Keratinocyte (primary cell): ENCODE measurements around the gene STK38. TPM values are rescaled to one million over a fixed set of nuclear protein-coding genes. Genes with fewer than 3 reads are reported as not detected.

Experiments used
- DNase-seq: peaks from one replicate; pipeline ENCODE4 v3.0.0-alpha.2; 2011; ENCODE audit warnings: low read depth, missing footprints, low spot score
- FAIRE-seq: peaks from 2 replicates; lab custom pipeline; 2011; peaks lifted over from hg19 to GRCh38; lab: Jason Lieb, UNC
- H2AFZ ChIP-seq: 2 replicates; pipeline ENCODE4 v1.6.0; 2012; ENCODE audit warnings: low read length, control low read depth, inconsistent platforms; ENCODE audit not compliant: control insufficient read depth
- H3K27ac ChIP-seq: 2 replicates; pipeline ENCODE4 v1.5.1; 2011; ENCODE audit warnings: low read length; ENCODE audit not compliant: control insufficient read depth, insufficient read depth
- H3K27me3 ChIP-seq: 3 replicates; pipeline ENCODE4 v1.6.0; 2011; ENCODE audit warnings: low read length; ENCODE audit not compliant: control insufficient read depth, insufficient read depth; ENCODE audit errors: extremely low read depth
- H3K36me3 ChIP-seq, 2 experiments: 2 replicates in 1 of 2; 3 replicates in 1 of 2; pipeline ENCODE4 v1.5.1; 2011; ENCODE audit warnings: low read length in 2 of 2, mild to moderate bottlenecking in 1 of 2; ENCODE audit not compliant: control insufficient read depth in 2 of 2, insufficient read depth in 2 of 2; ENCODE audit errors: extremely low read depth in 1 of 2
- H3K4me1 ChIP-seq: 3 replicates; pipeline ENCODE4 v1.5.1; 2011; ENCODE audit warnings: low read length; ENCODE audit not compliant: control insufficient read depth, insufficient read depth; ENCODE audit errors: extremely low read depth
- H3K4me2 ChIP-seq: 3 replicates; pipeline ENCODE4 v1.6.0; 2011; ENCODE audit warnings: low read depth, low read length; ENCODE audit not compliant: control insufficient read depth, insufficient read depth; ENCODE audit errors: extremely low read depth
- H3K4me3 ChIP-seq, 3 experiments: fragments of 200-600 bp in 1 of 3; sonication (generic) in 1 of 3; 2 replicates in 2 of 3; 3 replicates in 1 of 3; pipeline ENCODE4 v1.5.1; 2011 to 2016; ENCODE audit warnings: low read length in 3 of 3, mild to moderate bottlenecking in 3 of 3, control low read depth in 2 of 3, inconsistent platforms in 1 of 3, low read depth in 1 of 3, mixed read lengths in 1 of 3, mixed run types in 1 of 3, moderate library complexity in 1 of 3; ENCODE audit not compliant: control insufficient read depth in 2 of 3, insufficient read depth in 2 of 3; ENCODE audit errors: extremely low read depth in 1 of 3
- H3K79me2 ChIP-seq: 2 replicates; pipeline ENCODE4 v1.6.0; 2012; ENCODE audit warnings: low read length; ENCODE audit not compliant: control insufficient read depth, insufficient read depth
- H3K9ac ChIP-seq: 3 replicates; pipeline ENCODE4 v1.6.0; 2011; ENCODE audit warnings: low read length; ENCODE audit not compliant: control insufficient read depth, insufficient read depth; ENCODE audit errors: extremely low read depth
- H3K9me1 ChIP-seq: 3 replicates; pipeline ENCODE4 v1.6.0; 2011; ENCODE audit warnings: low read length; ENCODE audit not compliant: control insufficient read depth, insufficient read depth; ENCODE audit errors: extremely low read depth
- H3K9me3 ChIP-seq: 2 replicates; pipeline ENCODE4 v1.5.1; 2012; ENCODE audit warnings: low read depth, low read length; ENCODE audit not compliant: control insufficient read depth
- H4K20me1 ChIP-seq: 3 replicates; pipeline ENCODE4 v1.6.0; 2011; ENCODE audit warnings: low read length; ENCODE audit not compliant: control insufficient read depth, insufficient read depth; ENCODE audit errors: extremely low read depth
- EZH2 ChIP-seq: IDR thresholded peaks from one replicate; pipeline ENCODE4 v1.6.1; 2012; ENCODE audit warnings: inconsistent platforms, mild to moderate bottlenecking, low read length, moderate library complexity
- dilution Hi-C: fragments of 300-500 bp; cut with MboI; formaldehyde crosslinking; loops from one replicate; pipeline ENCODE4 v1.7.0; 2020; ENCODE audit warnings: low sequenced_read_pairs; ENCODE audit not compliant: extremely low pct_ligation_motif_present
- polyA plus RNA-seq, 5 experiments: library from polyadenylated mRNA; depleted of rRNA in 3 of 5; stranded (reverse) in 3 of 5; stranded (forward) in 1 of 5; unstranded in 1 of 5; fragments of >200 nt; gene quantifications; 1 replicate in 1 of 5; 2 replicates in 3 of 5; 3 replicates in 1 of 5; pipeline versions ENCODE4 v1.2.1 to v1.2.3, GENCODE V29; 2011 to 2012; ENCODE audit warnings: missing spikeins in 2 of 5, low read depth in 1 of 5, low replicate concordance in 1 of 5
- TF ChIP-seq, protein P1 (sequence below), 3 experiments: IDR thresholded peaks in 1 of 3; conservative IDR thresholded peaks in 1 of 3; optimal IDR thresholded peaks in 1 of 3; 2 replicates in 2 of 3; 3 replicates in 1 of 3; pipeline versions ENCODE3 to v1.5.1; 2011; ENCODE audit warnings: low read length in 3 of 3, mild to moderate bottlenecking in 3 of 3, moderate library complexity in 2 of 3, control low read depth in 1 of 3, inconsistent platforms in 1 of 3; ENCODE audit not compliant: insufficient read depth in 2 of 3; ENCODE audit errors: extremely low read depth in 1 of 3

Gene STK38
- polyA plus RNA-seq, 1 donor (not counting 4 experiments of a cell fraction or from before 2014, with no cell fraction given): 24.4 TPM

GRCh38 chr6:36501686-36502085, 45.6 kb downstream of the STK38 start:
- Histone ChIP-seq H3K4me1 (no peaks in the 10 kb centered on the region), H2AFZ (no peak overlapping the region), H3K27me3 (no peaks in the 10 kb centered on the region), H3K9ac (no peak overlapping the region), H3K79me2 (no peaks in the 10 kb centered on the region), H3K4me3 (no peak overlapping the region), H3K36me3 (peaks cover 3 to 7% of the 10 kb centered on the region in 2 experiments), H3K4me2 (no peak overlapping the region), H4K20me1 (no peaks in the 10 kb centered on the region), H3K27ac (no peak overlapping the region), H3K9me1 (no peaks in the 10 kb centered on the region), H3K9me3 (no peaks in the 10 kb centered on the region)
- dilution Hi-C loops: no loop called here
- no peak for FAIRE-seq
- no peak for TF ChIP-seq EZH2
- TF ChIP-seq, protein P1, sequence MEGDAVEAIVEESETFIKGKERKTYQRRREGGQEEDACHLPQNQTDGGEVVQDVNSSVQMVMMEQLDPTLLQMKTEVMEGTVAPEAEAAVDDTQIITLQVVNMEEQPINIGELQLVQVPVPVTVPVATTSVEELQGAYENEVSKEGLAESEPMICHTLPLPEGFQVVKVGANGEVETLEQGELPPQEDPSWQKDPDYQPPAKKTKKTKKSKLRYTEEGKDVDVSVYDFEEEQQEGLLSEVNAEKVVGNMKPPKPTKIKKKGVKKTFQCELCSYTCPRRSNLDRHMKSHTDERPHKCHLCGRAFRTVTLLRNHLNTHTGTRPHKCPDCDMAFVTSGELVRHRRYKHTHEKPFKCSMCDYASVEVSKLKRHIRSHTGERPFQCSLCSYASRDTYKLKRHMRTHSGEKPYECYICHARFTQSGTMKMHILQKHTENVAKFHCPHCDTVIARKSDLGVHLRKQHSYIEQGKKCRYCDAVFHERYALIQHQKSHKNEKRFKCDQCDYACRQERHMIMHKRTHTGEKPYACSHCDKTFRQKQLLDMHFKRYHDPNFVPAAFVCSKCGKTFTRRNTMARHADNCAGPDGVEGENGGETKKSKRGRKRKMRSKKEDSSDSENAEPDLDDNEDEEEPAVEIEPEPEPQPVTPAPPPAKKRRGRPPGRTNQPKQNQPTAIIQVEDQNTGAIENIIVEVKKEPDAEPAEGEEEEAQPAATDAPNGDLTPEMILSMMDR (optimal IDR thresholded peaks at IDR 0.05 in 1 of 3, IDR thresholded peaks at IDR 0.05 in 1 of 3, conservative IDR thresholded peaks at IDR 0.05 in 1 of 3; ENCODE audit: extremely low read depth in 1 of 3, insufficient read depth in 2 of 3, low read length in 3 of 3): no peak
- no peak for DNase-seq

- Histone ChIP-seq H4K20me1 (no peaks in the 10 kb centered on the region), H3K9me3 (no peaks in the 10 kb centered on the region), H3K4me1 (no peaks in the 10 kb centered on the region), H3K4me2 (no peak overlapping the region), H3K9ac (no peak overlapping the region), H3K36me3 (peaks cover 3 to 10% of the 10 kb centered on the region in 2 experiments), H2AFZ (no peak overlapping the region), H3K4me3 (no peak overlapping the region), H3K9me1 (no peaks in the 10 kb centered on the region), H3K27ac (no peak overlapping the region), H3K79me2 (no peaks in the 10 kb centered on the region), H3K27me3 (no peaks in the 10 kb centered on the region)
- TF ChIP-seq EZH2: no peak
- TF ChIP-seq, protein P1 (optimal IDR thresholded peaks at IDR 0.05 in 1 of 3, IDR thresholded peaks at IDR 0.05 in 1 of 3, conservative IDR thresholded peaks at IDR 0.05 in 1 of 3; ENCODE audit: extremely low read depth in 1 of 3, insufficient read depth in 2 of 3, low read length in 3 of 3): no peak
- DNase-seq: no peak
- dilution Hi-C loops: no loop called here
- FAIRE-seq: peak; percentile 73
These were observed 47.4 kb downstream of the STK38 start for GRCh38 chr6:36499918-36500317.
